ENCODE data around the gene PTF1A.

The PTF1A gene

GRCh38 chr10:23172429-23173213 is 19.5 kb upstream of the PTF1A start:
- TF ChIP-seq GATA2 (IDR thresholded peaks at IDR 0.05; ENCODE audit: low read depth, low read length) (no peak), GATA3 (IDR thresholded peaks at IDR 0.05; ENCODE audit: low read depth, low read length) (no peak)

- TF ChIP-seq GATA3 (IDR thresholded peaks at IDR 0.05; ENCODE audit: low read depth, low read length): no peak
- no peak for TF ChIP-seq GATA2 (IDR thresholded peaks at IDR 0.05; ENCODE audit: low read depth, low read length)
Measured at GRCh38 chr10:23173214-23174073, 18.7 kb upstream of the PTF1A start.

- no peak for TF ChIP-seq GATA2 (IDR thresholded peaks at IDR 0.05; ENCODE audit: low read depth, low read length)
- no peak for TF ChIP-seq GATA3 (IDR thresholded peaks at IDR 0.05; ENCODE audit: low read depth, low read length)
Measured at GRCh38 chr10:23174074-23174976, 17.8 kb upstream of the PTF1A start.

- TF ChIP-seq GATA2 (IDR thresholded peaks at IDR 0.05; ENCODE audit: low read depth, low read length) (no peak), GATA3 (IDR thresholded peaks at IDR 0.05; ENCODE audit: low read depth, low read length) (no peak)
Measured at GRCh38 chr10:23174977-23175512, 17.1 kb upstream of the PTF1A start.

GRCh38 chr10:23186178-23186577 is 5.9 kb upstream of the PTF1A start:
- TF ChIP-seq GATA2 (IDR thresholded peaks at IDR 0.05; ENCODE audit: low read depth, low read length) (no peak), GATA3 (IDR thresholded peaks at IDR 0.05; ENCODE audit: low read depth, low read length) (no peak)

- no peak for TF ChIP-seq GATA2 (IDR thresholded peaks at IDR 0.05; ENCODE audit: low read depth, low read length)
- no peak for TF ChIP-seq GATA3 (IDR thresholded peaks at IDR 0.05; ENCODE audit: low read depth, low read length)
Measured at GRCh38 chr10:23186697-23187096, 5.4 kb upstream of the PTF1A start.

- TF ChIP-seq GATA3 (IDR thresholded peaks at IDR 0.05; ENCODE audit: low read depth, low read length) (no peak), GATA2 (IDR thresholded peaks at IDR 0.05; ENCODE audit: low read depth, low read length) (no peak)
Measured at GRCh38 chr10:23187155-23187554, 5.0 kb upstream of the PTF1A start.

GRCh38 chr10:23189024-23189423 is 3.1 kb upstream of the PTF1A start:
- TF ChIP-seq GATA2 (IDR thresholded peaks at IDR 0.05; ENCODE audit: low read depth, low read length): no peak
- no peak for TF ChIP-seq GATA3 (IDR thresholded peaks at IDR 0.05; ENCODE audit: low read depth, low read length)

GRCh38 chr10:23190872-23191763 is 994 bp upstream of the PTF1A start:
- TF ChIP-seq GATA2 (IDR thresholded peaks at IDR 0.05; ENCODE audit: low read depth, low read length): no peak

- TF ChIP-seq GATA3 (IDR thresholded peaks at IDR 0.05; ENCODE audit: low read depth, low read length) (no peak), GATA2 (IDR thresholded peaks at IDR 0.05; ENCODE audit: low read depth, low read length) (no peak)
Measured at GRCh38 chr10:23192712-23193434, 761 bp downstream of the PTF1A start.

GRCh38 chr10:23193435-23194074 is 1.4 kb downstream of the PTF1A start:
- TF ChIP-seq GATA3 (IDR thresholded peaks at IDR 0.05; ENCODE audit: low read depth, low read length) (no peak), GATA2 (IDR thresholded peaks at IDR 0.05; ENCODE audit: low read depth, low read length) (no peak)

GRCh38 chr10:23194471-23194965 is 2.4 kb downstream of the PTF1A start:
- no peak for TF ChIP-seq GATA3 (IDR thresholded peaks at IDR 0.05; ENCODE audit: low read depth, low read length)
- no peak for TF ChIP-seq GATA2 (IDR thresholded peaks at IDR 0.05; ENCODE audit: low read depth, low read length)

Data from SH-SY5Y (cell line).